GM18873 (cell line): ENCODE results near the gene RBM47.
"Not testable (repeated sequence)": the region's sequence is repeated elsewhere in the genome, so short reads cannot be mapped to it uniquely, and the experiment has no call there.

ENCODE experiments used
- ATAC-seq: cut with Tn5 transposase; IDR thresholded peaks from one replicate; pipeline ENCODE4 v1.9.1; 2021; ENCODE audit warnings: mild to moderate bottlenecking, moderate library complexity, moderate number of reproducible peaks; ENCODE audit not compliant: unreplicated experiment, low FRiP score

RBM47 gene

DNA sequence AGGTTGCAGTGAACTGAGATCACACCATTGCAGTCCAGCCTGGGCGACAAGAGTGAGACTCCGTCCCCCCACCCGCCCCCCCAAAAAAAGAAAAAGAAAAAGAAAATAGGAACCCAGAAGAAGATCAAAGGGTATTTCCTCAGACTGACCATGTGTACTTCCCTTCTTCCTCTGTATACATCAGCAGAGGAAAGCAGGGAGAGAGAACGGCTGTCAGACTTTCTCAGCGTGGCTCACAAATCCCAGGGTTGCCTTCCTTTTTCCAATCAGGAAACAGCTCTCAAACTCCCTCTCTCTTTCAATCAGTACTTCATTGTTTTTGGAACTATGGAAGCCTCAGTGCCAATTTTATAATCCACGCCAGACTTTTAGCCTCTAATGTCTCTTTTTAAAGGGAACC lies 235.4 kb downstream of the RBM47 start:
- no peak for ATAC-seq

DNA sequence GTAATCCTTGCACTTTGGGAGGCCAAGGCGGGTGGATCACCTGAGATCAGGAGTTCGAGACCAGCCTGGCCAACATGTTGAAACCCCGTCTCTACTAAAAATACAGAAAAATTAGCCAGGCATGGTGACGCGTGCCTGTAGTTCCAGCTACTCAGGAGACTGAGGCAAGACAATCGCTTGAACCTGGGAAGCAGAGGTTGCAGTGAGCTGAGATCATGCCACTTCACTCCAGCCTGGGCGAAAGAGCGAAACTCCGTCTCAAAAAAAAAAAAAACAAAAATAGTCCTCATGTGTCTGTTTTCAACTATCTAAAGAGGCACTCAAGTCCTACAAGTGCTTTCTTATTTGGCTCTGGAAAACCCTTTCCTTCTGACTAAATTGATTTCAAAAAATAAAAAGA lies 237.4 kb downstream of the RBM47 start:
- ATAC-seq = not testable (repeated sequence)

DNA sequence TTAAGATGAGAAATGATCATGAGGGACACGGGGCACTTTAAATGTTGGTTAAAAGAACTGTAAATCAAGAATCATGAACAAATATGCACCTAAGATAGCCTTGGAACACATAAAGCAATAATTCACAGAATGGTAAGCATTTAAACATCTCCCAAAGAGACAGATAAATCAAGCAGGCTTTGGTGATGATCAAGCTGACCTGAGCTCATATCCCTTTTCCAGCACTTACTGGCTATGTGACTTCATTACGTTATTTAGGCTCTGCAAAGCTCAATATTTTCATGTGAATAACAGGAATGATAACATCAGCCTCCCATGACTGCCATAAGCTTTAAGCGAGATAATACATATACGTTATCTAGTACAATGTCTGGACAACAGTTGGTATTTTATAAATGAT lies 239.7 kb downstream of the RBM47 start:
- ATAC-seq = no peak

DNA sequence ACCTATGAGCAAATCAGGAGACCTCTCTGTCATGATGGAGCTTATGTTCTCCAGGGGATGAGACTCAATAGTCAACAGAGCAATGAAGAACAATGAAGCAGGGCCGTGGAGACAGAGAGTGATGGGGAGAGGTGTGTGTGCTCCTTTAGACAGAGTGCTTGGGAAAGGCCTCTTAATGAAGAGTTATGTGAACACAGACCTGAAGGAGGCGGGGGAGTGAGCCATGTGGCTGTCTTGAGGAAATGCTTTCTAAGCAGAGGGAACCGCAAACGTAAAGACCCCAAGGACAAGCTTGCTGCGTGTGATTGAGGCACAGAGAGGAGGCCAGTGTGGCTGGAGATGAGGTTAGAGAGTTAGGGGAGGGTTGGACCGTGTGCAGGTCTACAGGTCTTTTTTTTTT lies 241.4 kb downstream of the RBM47 start:
- ATAC-seq = no peak

DNA sequence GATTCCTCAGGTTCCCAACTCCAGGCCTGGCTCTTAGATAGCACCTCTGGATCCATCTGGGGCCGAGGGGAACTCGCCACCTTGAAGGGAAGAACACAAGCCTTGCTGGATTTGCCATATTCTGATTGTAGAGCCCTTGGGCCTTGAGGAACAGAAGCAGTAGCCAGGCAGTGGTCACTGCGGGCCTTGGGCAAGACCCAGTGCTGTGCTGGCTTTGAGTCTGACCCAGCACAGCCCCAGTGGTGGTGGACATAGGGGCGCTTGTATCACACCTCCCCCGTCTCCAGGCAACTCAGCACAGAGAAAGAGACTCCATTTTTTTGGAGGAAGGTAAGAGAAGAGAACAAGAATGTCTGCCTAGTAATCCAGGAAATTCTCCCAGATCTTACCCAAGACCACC lies 249.0 kb downstream of the RBM47 start:
- no peak for ATAC-seq

DNA sequence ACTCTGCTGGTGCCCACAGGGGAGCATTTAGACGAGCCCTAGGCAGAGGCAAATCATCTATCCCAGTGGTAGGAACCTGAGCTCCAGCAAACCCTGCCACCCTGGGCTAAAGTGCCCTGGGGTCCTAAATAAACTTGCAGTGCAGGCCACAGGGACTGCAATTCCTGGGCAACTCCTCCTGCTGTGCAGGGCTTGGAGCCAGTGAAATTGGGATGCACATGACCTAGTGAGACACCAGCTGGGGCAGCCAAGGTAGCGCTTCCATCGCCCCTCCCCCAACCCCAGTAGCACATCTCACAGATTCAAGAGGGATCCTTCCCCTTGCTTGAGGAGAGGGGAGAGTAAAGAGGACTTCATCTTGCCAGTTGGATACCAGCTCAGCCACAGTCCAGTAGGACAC lies 250.4 kb downstream of the RBM47 start:
- ATAC-seq = no peak

DNA sequence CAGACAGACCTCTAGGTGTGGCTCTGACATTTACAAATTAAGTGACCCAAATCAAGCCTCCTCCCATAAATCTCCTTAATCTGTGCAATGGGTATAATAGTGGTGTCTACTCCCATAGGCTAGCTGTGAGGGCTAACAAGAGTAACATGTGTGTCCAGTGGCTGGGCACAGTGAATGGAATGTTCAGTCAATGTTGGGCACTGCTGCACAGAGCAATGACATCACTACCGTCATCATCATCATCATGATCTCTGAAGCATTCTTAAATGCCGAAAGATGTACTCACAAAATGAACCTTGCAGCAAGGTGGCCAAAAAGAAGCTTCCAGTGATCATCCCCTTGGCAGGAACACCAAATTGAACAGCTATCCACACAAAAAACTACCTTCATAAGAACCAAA lies 251.0 kb downstream of the RBM47 start:
- no peak for ATAC-seq

DNA sequence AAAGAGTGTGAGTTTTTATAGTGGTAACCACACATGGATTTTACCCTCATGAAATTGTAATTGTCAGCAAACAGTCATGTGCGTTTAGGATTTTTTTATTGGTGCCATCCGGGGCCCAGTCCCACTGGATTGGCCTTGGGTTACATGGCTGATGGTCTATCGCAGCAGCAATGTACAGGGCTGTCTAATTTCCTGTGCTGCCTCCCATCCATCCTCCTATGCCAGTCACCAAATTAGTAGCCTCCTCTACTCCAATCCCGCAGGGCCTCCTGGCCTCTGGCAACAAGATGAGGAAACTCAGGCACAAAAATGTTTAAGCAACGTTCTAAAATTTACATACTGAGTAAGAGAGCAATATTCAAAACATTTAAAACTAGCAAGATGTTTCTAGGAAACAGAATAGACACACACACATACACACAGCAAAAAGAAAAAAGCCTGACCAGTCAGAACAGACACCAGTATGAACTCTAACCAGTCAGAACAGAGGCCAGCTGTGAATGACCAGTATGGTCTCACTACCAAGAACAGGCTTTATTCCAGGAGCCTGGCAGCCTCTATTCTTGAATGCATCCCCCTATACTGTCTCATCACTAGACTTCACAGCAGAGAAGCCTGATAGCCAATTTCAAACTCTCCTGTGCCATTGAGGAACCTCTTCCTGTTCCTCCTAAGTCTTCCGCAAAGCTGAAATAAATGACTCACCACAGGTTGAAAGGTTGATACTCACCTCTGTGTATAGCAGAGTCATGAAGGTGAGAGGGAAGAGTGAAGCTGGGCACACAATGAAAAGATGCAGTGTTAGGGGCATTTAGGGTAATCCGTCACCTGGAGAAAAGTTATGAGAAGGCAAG lies 251.9 kb downstream of the RBM47 start:
- no peak for ATAC-seq

DNA sequence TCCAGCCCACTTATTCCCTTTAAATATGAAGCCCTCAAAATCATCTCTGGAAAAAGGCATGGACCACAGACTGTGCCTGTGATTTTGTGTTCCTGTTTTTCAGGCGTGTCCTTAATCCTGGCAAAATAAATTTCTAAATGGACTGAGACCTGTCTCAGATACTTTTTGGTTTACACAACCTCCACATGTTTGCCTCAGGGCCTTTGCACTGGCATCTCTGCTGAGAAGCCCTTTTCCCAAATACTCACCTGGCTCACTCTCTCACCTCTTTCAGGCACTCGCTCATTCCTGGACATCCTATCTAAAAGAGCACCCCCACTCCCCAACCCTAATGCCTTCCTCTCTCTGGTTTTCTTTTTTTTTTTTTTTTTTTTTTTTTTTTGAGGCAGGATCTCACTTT lies 254.0 kb downstream of the RBM47 start:
- no peak for ATAC-seq

DNA sequence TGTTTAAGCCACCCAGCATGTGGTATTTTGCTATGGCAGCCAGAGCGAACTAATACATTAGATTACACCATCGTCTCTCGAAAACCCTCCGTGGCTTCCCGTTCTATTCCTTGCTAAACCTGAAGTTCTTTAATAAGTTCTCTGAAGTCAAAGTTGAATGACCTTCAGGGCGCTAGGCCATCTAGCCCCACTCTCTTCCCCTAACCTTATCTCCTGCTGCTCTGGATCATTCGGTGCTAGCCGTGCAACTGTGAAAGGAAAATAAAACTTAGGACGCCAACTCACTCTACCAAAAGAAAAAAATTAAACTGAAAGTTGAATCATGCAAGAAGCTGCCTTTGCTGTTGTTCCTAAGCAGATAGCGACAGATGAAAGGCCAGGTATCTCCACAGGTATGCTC lies 254.6 kb downstream of the RBM47 start:
- ATAC-seq = no peak

DNA sequence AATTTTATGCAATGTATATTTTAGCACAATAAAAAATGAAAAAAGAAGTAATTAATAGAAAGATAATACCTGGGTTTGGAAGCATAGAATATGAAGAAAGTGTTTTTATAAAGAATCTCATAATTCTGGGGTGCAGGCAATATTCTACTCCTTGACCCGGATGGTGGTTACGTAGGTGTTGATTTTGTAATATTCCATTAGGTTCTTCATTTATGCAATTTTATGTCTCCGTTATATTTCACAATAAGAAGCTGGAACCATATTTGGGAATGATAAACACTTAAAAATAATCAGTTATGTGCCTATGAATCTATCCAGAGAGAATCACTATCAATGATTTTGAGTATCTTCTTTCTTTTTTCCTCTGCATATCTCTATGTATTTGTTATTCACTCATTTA lies 256.0 kb downstream of the RBM47 start:
- no peak for ATAC-seq
